M059J (cell line): ENCODE measurements around the gene PSMB9. TPM values are rescaled to one million over a fixed set of nuclear protein-coding genes. Genes with fewer than 3 reads are reported as not detected.

Experiments
- DNase-seq: peaks from one replicate; pipeline ENCODE4 v3.0.0-alpha.2; 2012; ENCODE audit warnings: low read depth
- total RNA-seq: library from RNA; depleted of rRNA; stranded (reverse); fragments of >200 nt; shearing (Covaris generic); gene quantifications from 2 replicates; pipeline ENCODE4 v1.2.3, GENCODE V29; 2014

Gene PSMB9
- total RNA-seq, 1 experiment from 2014 or later = 412 TPM

DNA sequence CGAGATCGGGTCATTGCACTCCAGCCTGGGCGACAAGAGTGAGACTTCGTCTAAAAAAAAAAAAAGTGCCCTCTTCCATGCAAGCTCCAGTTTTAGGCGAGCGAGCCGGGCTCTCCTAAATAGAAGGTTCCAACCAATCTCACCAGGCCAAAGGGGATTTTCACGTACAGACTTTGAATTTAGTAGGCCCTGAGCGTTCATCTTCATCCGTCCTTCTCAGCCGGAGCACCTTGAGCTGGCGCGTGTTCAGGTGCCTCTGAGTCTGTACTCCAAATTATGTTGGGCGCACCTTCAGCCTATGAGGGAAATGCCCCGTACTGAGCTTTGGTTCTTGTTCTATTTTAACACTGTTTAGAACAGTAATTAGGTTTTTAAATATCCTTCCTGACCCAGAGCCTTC lies 14.6 kb upstream of the PSMB9 start:
- no peak for DNase-seq

DNA sequence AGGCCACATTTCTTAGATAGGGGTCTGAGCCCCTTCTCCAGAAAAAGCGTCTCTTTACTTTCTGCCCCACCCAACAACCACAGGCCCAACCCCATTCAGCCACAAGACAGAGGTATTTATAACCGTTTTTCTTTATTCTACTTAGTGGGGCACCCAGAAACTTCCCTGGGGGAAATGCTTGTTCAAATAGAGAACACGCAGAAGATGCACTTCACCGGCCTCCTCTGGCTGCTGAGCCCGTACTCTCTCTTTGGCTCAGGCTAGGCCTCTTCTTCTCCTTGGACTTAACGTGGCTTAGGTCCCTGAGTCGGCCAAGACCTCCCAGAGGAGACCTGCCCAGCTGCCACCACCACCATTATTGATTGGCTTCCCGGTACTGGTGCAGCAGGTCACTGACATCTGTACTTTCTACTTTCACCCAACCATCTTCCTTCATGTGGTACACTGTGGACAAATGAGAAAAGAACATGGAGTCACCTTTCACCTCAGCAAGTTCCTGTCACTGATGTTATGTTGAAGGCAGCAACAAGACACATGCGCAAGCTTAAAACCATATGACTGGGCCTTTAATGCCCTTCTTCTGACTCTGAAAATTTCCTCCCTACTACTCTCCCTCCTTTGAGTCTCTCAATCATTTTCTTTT lies 13.3 kb upstream of the PSMB9 start:
- DNase-seq = no peak

DNA sequence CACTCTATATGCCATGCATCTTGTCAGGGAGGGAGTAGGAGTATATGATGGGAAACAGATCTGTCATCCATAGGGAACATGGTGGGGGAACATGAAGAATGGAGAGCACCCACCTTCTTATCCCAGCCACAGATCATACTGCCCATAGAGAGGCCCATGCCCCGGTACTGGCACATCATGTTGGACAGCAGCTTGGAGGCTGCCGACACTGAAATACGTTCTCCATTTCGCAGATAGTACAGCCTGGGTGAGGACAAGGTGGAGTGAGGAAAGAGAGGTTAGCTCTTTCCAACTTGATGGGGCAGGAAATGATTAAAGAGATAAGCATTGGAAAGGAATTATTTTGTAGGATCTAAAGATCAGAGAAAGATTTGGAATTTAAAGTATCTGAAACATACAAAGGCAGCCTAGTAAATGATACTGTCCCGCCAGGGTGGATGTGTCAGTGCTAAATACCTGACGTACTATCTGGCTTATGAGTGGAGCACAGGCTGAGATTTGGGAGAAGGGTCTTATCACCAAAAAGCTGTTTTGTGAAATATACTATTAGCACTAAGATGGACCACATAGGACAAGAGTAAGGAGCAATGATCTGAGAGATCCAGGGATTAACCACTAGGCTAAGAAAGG lies 11.9 kb upstream of the PSMB9 start:
- no peak for DNase-seq

DNA sequence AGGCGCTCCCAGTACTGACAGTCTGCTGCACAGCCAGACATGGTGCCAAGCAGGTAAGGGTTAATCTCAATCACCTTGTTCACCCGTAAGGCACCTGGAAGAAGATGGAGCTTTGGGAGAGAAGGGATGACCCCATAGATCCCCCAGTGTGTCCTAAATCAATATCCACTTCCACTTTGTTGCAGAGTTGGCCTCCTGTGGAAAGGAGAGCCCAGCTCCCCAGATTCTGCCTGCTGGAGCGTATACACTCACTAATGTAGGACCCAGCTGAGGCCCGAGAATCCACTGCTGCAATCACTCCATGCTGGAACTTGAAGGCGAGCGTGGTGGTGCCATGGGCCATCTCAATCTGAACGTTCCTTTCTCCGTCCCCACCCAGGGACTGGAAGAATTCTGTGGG lies 11.3 kb upstream of the PSMB9 start:
- DNase-seq = no peak

DNA sequence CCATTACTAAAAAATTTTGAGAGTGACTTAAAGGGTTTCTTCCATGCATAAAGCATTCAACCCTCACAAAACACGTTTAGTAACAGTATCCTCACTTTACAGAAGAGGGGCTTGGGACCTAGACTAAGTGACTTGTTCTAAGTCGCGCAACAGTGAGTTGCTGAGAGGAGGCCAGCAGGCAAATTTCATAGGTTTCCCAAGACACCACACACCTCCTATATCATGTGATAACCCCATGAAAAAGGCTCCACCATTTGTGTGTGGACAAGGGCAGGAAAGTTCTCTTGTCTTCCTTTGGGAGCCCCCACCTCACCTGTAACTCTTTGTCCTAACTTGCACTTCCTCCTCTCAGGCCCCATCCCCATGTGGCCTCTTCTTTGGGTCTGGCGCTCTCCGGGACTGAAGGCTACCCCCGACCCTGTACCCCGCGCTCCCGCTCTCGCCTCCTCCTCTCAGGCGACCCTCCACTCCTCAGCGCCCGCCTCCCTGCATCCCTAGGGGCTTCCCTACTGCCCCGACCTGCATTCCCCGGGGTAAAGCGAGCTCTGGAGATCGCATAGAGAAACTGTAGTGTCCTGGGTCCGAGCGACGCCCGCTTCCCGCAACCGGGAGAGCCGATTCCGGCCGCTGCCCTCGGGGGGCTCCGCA lies 10.5 kb upstream of the PSMB9 start:
- DNase-seq = peak; percentile 36

- DNase-seq = peak; percentile 99
These were observed 9.8 kb upstream of the PSMB9 start, which contains the start of gene PSMB8 for GRCh38 chr6:32843979-32844838. TSS of gene PSMB8 (minus strand) at chr6:32844047. CDS start at chr6:32843996, 51 bp downstream.

DNA sequence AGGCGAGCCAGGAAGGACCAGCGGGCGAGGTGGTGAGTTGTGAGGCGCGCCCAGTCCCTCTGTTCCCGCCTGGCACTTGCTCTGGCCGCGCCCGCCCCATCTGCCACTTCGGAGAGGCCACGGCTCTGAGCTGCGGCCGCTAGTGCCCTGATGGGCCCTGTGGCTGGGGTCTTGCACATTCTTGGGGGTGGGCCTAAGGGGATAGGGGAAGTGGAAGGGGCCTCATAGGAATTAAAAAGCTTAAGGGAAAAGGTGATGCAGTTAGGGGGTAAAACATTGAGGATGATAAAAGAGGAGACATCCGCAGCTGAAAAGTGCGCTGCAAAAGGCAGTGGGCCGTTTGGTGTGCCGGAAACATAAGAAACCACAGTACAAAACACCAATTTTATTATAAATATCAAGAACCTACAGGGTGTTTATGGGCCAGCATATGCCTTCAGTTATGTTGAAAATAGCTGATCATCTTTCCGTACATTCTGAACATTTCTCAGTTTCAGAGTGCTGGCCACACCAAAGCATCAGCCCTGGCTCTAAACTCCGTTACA lies 9.1 kb upstream of the PSMB9 start:
- DNase-seq = no peak

DNA sequence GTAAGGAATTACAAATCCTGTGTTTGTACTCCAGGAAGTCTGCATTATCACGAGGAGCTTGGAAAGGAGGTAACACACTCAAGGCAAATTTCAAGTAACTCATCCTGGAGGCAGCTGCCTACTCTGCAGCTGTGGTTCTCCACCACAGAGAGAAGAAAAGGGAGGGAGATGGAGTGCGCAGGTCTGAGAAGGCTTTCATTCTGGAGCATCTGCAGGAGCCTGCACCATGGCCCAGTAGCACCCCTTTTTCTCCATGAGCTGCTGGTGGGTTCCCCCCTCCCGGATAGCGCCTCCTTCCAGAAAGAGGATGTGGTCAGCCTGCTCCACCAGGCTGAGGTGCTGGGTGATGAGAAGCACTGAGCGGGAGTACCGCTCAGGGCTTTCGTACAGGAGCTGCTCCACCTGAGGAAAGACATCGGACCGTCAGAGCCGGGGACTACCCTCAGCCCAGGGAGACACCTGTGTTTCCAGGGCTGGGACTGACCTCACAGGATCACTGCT lies 8.6 kb upstream of the PSMB9 start:
- peak; percentile 65 for DNase-seq

DNA sequence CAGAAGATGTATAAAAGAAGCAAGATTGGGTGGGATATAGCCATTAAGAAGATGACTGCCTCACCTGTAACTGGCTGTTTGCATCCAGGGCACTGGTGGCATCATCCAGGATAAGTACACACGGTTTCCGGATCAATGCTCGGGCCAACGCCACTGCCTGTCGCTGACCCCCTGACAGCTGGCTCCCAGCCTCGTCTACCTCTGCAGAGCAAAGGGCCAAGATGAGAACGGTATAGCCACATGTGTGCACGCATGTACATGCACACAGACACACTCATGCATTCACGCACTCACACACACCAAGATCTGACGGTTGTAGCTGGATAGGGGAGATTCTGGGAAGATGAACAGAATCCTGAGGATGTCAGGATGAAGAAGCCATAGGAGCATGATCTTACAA lies 7.0 kb upstream of the PSMB9 start:
- no peak for DNase-seq

- DNase-seq = no peak
These were observed 6.2 kb upstream of the PSMB9 start for GRCh38 chr6:32847795-32848194.

DNA sequence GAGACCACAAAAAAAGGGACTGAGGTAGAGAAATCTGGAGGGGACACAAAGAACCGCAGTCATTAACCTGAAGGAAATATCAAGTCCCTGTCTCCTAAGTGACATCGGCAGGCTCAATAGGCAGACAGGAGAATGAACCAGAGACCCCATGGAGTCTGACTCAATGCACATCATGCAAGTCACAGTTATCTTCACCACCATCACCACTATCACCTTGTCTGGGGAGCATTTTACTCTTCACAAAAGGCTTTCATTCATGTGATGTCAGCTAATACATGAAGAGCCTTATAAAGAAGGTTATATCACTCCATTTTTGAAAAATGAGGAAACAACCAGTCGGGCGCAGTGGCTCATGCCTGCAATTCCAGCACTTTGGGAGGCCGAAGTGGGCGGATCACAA lies 4.9 kb upstream of the PSMB9 start:
- DNase-seq = no peak

- DNase-seq = no peak
These were observed 3.0 kb upstream of the PSMB9 start for GRCh38 chr6:32851025-32851424.

GRCh38 chr6:32852018-32852843 lies 1.8 kb upstream of the PSMB9 start:
- peak; percentile 61 for DNase-seq

GRCh38 chr6:32852844-32853540 lies 1.0 kb upstream of the PSMB9 start:
- peak; percentile 56 for DNase-seq

DNA sequence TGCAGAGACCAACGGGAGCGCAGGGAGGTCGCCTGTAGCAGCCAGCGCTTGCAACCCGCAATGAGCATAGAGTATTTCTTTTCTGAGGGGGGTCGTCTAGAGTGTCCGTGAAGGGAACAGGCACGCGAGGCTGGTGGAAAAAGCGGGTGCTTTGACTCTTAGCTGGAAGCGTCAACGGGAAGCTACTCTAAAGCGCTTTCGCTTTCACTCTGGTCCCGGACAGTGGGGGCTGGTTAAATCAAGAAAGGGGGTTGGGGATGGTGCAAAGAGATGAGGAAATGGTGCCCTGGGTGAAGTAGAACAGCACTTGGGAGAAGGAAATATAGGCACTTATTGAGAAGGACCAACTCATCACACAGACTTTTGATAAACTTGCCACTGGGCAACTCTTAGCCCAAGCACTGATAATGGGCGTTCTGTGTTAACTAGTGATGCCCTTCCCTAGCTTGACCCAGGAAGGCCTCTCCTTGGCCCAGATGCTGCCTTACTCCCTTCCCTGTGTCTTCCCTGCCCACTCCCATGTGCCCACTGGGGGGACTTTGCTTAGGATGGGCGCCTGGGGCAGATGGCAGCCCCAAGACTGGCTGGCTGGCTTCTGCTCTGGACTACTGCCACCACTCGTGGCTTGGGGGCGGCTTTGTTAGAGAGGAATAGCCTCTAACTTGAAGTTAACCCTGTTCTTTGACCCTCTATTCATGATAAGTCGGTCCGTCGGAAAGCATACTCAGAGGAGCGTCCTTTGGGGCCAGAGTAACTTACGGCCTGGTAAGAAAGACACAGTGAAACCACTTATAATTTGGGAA lies 585 bp downstream of the PSMB9 start:
- peak; percentile 75 for DNase-seq

GRCh38 chr6:32855467-32856174 lies 1.6 kb downstream of the PSMB9 start:
- DNase-seq = no peak

DNA sequence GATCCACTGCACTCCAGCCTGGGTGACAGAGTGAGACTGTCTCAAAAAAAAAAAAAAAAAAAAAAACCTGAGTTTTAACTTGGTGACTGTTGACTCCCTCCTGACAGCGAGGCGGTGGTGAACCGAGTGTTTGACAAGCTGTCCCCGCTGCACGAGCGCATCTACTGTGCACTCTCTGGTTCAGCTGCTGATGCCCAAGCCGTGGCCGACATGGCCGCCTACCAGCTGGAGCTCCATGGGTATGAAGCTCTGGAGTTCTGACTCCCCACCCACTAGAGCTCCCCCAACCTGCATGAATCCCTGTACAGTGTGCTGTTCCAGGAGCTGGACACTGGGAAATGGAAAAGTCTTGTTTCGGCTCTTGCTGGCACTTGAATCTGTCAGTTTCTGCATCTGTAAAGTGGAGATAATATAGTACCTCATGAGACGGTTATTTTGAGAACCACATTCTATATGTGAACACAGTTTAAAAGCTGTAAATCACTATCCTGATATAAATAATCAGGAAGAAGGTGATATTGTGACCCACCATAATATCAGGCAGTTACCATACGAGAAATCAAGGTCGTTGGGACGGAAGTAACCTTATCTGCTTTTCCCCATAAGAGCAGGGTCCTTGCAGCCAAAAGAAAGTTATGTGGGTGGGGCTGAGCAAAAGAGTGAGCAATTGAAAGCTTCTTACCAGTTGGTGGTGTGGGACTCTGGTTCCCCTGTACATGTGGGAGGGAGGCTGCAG lies 3.3 kb downstream of the PSMB9 start:
- DNase-seq = no peak

DNA sequence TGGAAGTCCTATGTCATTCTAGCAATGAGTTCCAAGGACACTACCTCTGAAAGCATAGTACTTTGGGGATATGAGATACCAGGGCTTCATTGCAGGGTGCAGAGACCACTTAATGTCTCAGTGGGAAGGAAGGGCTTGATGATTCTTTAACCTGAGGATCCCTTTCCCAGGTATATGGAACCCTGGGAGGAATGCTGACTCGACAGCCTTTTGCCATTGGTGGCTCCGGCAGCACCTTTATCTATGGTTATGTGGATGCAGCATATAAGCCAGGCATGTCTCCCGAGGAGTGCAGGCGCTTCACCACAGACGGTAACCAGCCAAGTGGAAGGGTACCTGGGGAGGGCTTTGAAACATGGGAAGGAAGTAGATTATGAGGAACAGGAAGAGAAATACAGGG lies 4.2 kb downstream of the PSMB9 start:
- DNase-seq = no peak
